Measurements from ENCODE around the gene STRAP. TPM values are rescaled to one million over a fixed set of nuclear protein-coding genes. Genes with fewer than 3 reads are reported as not detected.
"Not testable (repeated sequence)": the region's sequence is repeated elsewhere in the genome, so short reads cannot be mapped to it uniquely, and the experiment has no call there.

Gene STRAP
- total RNA-seq, 1 donor from 2014 or later: 60.3 TPM

DNA sequence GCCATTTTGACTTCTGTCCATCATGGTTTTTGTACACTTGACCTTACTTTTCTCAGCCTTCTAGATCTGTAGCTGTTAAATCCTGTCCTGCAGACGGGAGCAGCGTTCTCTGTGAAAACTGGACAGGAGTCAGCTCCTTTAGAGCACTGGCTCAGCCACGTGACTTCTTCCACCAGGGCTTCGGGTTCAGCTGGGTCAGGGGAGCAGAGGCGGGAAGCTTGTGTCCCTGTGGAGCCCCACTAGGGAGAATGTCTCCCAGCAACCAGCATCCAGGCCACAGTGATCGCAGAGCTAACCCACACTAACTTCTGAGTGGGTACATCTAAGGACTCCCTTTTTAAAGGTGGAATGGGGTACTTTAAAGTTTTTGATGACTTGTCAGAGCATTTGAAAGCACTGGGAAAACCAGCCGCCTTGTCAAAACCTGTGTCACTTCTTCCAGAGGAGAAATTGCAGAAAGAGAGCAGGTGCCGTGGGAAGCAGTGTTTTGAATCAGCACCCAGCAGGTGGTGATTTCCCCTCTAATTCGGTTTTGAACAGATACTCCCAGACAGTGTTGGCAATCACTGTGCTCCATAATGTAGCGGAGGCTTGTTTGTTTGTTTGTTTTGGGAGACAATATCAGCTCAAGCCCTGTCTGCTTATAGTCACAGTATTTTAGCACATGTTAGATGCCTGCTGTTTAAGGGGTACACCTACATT, 46.8 kb downstream of the STRAP start:
- DNase-seq: no peak

DNA sequence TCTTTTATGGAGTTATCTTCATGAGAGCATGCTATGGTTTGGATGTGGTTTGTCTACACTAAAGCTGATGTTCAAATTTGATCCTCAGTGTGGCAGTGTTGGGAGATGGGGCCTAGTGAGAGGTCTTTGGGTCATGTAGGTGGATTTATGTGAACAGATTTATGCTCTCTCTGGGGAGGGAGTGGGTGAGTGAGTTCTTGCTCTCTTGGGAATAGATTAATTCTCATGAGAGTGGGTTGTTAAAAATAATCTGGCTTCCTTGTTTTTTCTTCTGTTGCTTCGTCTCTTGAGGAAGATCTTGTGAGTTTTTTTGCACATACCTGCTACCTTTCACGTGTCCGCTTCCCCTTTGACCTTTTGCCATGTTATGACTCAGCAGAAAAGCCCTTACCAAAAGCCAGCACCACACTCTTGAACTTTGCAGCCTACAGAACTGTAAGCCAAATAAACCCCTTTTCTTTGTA, 49.4 kb downstream of the STRAP start:
- DNase-seq: no peak

DNA sequence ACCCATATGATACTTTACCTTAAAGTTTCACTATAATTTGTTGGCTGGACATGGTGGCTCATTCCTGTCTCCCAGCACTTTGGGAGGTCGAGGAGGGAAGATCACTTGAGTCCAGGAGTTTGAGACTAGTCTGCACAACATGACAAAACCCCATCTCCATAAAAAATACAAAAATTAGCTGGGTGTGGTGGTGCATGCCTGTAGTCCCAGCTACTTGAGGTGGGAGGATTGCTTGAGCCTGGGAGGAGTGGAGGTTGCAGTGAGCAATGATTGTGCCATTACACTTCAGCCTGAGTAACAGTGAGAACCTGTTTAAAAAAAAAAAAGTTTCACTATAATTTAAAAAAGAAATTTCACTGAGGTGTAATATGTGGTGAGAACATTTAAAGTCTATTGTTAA, 50.1 kb downstream of the STRAP start:
- no peak for DNase-seq

DNA sequence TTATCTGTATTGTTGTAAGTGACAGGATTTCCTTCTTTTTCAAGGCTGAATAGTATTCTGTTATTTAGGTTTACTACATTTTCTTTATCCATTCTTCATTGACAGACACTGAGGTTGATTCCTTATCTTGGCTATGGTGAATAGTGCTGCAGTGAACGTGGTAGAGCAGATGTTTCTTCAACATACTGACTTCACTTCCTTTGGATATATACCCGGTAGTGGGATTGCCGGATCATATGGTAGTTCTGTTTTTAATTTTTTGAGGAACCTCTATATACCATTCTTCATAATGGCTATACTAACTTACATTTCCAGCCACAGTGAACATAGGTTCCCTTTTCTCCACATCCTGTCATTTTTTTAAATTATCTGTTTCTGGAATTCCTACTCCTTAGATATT, 50.8 kb downstream of the STRAP start:
- DNase-seq: no peak

- no peak for DNase-seq
Observed at GRCh38 chr12:15933751-15934150, 51.6 kb downstream of the STRAP start.

- DNase-seq: no peak
Observed at GRCh38 chr12:15936751-15937150, 54.6 kb downstream of the STRAP start.

DNA sequence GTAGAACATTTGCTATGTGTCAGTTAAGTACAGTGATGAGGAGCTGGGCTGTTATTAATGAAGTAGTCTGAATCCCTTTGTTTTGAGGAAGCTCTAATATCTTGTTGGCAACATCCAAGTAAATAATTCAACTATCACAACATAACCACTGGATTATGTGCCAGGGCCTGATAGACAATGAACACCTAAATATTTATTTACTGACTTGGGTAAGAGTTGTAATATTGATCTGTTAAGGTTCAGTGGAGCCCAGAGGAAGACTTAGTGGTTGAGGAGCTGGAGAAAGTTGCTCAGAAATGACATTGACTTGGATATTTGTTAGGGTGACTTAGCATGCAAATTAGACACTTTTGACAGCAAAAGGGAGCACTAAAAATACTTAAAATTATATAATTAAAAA, 55.7 kb downstream of the STRAP start:
- DNase-seq: no peak

DNA sequence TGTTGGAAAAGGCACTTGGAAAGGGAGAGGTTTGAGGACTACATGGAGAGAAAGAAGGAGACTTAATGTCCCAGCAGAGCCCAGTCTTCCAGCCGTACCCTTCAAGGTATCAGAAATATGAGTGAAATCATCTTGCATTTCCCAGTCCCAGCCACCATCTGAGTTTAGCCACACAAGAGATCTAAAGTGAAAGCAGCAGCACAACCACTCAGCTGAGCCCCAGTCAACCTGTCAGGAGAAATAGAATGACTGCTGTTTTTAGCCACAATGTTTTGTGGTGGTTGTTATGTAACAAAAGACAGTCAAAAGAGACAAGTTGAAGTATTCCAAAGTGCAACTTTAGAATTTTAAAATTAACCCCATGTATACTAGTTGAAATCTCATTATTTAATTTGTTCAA, 56.9 kb downstream of the STRAP start:
- DNase-seq: no peak

DNA sequence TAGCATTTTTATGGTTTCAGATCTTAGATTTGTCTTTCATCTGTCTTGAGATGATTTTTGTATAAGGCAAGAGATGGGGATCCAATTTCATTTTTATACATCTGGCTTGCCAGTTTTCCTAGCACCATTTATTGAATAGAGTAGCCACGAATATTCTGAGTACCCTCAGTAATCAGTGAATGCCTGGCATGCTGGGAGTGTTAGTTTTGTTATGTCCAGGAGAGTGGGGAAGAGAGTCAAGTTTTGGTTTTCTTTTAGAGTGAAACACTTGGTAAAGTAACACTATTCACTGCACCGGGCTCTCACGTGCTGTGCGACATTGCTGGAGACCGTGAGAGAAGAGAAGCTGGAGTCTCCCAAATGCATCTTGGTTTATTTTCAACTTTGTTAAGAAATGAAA, 60.3 kb downstream of the STRAP start:
- DNase-seq: no peak

DNA sequence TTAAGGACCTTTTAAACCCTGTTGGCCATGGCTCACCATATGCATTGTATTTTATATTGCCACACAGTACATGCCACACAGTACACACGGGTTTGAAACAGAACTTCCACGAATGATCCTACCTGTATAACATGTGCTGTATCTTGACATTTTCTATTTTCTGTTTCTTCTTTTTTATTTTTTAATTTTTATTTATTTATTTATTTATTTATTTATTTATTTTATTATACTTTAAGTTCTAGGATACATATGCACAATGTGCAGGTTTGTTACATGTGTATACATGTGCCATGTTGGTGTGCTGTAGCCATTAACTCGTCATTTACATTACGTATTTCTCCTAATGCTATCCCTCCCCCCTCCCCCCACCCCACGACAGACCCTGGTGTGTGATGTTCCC, 61.3 kb downstream of the STRAP start:
- not testable (repeated sequence) for DNase-seq

- DNase-seq: not testable (repeated sequence)
Observed at GRCh38 chr12:15948461-15948860, 66.3 kb downstream of the STRAP start.

Other genes with a start within 250 kb of the STRAP start
- 39.8 TPM for gene EPS8, start 93.0 kb upstream of the STRAP start, total RNA-seq
- gene DERA, start 28.9 kb downstream of the STRAP start, total RNA-seq: 43.9 TPM